Measurements from ENCODE around the gene PRMT7.

The PRMT7 gene

GRCh38 chr16:68346892-68347480 lies 36.2 kb downstream of the PRMT7 start:
- DNase-seq (ENCODE audit: low read depth in 2 of 2): no peak

GRCh38 chr16:68347605-68348004 lies 36.8 kb downstream of the PRMT7 start:
- no peak for DNase-seq (ENCODE audit: low read depth in 2 of 2)

GRCh38 chr16:68348639-68349445 lies 38.0 kb downstream of the PRMT7 start:
- no peak for DNase-seq (ENCODE audit: low read depth in 2 of 2)

- no peak for DNase-seq (ENCODE audit: low read depth in 2 of 2)
Measured at GRCh38 chr16:68349838-68350410, 39.1 kb downstream of the PRMT7 start.

GRCh38 chr16:68350813-68351350 lies 40.1 kb downstream of the PRMT7 start:
- DNase-seq (ENCODE audit: low read depth in 2 of 2): no peak

GRCh38 chr16:68351463-68351862 lies 40.6 kb downstream of the PRMT7 start:
- DNase-seq (ENCODE audit: low read depth in 2 of 2): no peak

- no peak for DNase-seq (ENCODE audit: low read depth in 2 of 2)
Measured at GRCh38 chr16:68351991-68352431, 41.2 kb downstream of the PRMT7 start.

GRCh38 chr16:68353366-68353765 lies 42.5 kb downstream of the PRMT7 start:
- no peak for DNase-seq (ENCODE audit: low read depth in 2 of 2)

- no peak for DNase-seq (ENCODE audit: low read depth in 2 of 2)
Measured at GRCh38 chr16:68354816-68355215, 44.0 kb downstream of the PRMT7 start.

- DNase-seq (ENCODE audit: low read depth in 2 of 2): no peak
Measured at GRCh38 chr16:68355447-68356248, 44.8 kb downstream of the PRMT7 start.

GRCh38 chr16:68356249-68356918 lies 45.6 kb downstream of the PRMT7 start:
- peak; percentile 28 to 34 for DNase-seq (ENCODE audit: low read depth in 2 of 2)

GRCh38 chr16:68356919-68357286 lies 46.1 kb downstream of the PRMT7 start:
- DNase-seq (ENCODE audit: low read depth in 2 of 2): no peak

GRCh38 chr16:68357521-68357922 lies 46.7 kb downstream of the PRMT7 start:
- DNase-seq (ENCODE audit: low read depth in 2 of 2): no peak

GRCh38 chr16:68357923-68358322 lies 47.1 kb downstream of the PRMT7 start:
- no peak for DNase-seq (ENCODE audit: low read depth in 2 of 2)

GRCh38 chr16:68358951-68359350 lies 48.1 kb downstream of the PRMT7 start:
- no peak for DNase-seq (ENCODE audit: low read depth in 2 of 2)

- DNase-seq (ENCODE audit: low read depth in 2 of 2): no peak
Measured at GRCh38 chr16:68359398-68360191, 48.8 kb downstream of the PRMT7 start.

- DNase-seq (ENCODE audit: low read depth in 2 of 2): no peak
Measured at GRCh38 chr16:68360547-68360946, 49.7 kb downstream of the PRMT7 start.

- no peak for DNase-seq (ENCODE audit: low read depth in 2 of 2)
Measured at GRCh38 chr16:68360956-68361355, 50.1 kb downstream of the PRMT7 start.

GRCh38 chr16:68361485-68361884 lies 50.7 kb downstream of the PRMT7 start:
- no peak for DNase-seq (ENCODE audit: low read depth in 2 of 2)

GRCh38 chr16:68362262-68362913 lies 51.6 kb downstream of the PRMT7 start:
- no peak for DNase-seq (ENCODE audit: low read depth in 2 of 2)
